ENCODE data around the gene TDRD6. TPM values are rescaled to one million over a fixed set of nuclear protein-coding genes. Genes with fewer than 3 reads are reported as not detected.
A peak's percentile ranks its signal among the peaks of the same experiment; 100 is the strongest.
"Not testable (repeated sequence)": the region's sequence is repeated elsewhere in the genome, so short reads cannot be mapped to it uniquely, and the experiment has no call there.

Gene TDRD6
- total RNA-seq, 4 donors from 2014 or later = 0.20 to 0.48 (median 0.41) TPM; not detected in 1

DNA sequence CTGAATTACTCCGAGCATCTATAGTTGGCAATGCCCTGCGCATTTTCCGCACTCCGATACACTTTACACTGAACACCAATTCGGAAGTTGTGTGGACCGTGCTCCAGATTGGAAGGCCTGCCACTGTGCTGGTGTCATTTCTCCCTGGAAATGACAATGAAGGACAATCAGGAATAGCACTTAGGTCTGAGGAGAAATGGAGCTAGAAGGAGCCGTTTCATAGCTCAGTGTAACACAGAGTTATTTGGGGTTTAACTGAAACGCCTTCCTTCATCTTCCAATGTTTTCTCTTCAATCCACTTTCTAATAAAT, 48.0 kb downstream of the TDRD6 start:
- Histone ChIP-seq H3K4me3 (peak overlapping the region in 3 of 4 donors; percentile 36 to 56 (median 52)), H3K27ac (peak overlapping the region in 1 of 4 donors; percentile 13), H3K9me3 (no peaks in the 10 kb centered on the region), H3K27me3 (peaks cover 38% of the 10 kb centered on the region), H3K4me1 (peaks cover 0 to 16% (median 15%) of the 10 kb centered on the region in 4 donors), H3K36me3 (no peaks in the 10 kb centered on the region)
- in situ Hi-C loops (cut with MboI; ENCODE audit: low pct_ligation_motif_present in 1 of 4, low pct_unique_long_range_greater_than_20kb in 1 of 4, low sequenced_read_pairs in 3 of 4) (no loop called here), intact Hi-C loops (cut with DNase I; ENCODE audit: low total_unique reads) (no loop called here)
- TF ChIP-seq EP300 (IDR thresholded peaks at IDR 0.05; ENCODE audit: low read depth) (no peak), POLR2A (IDR thresholded peaks at IDR 0.05) (no peak), POLR2AphosphoS5 (IDR thresholded peaks at IDR 0.05) (no peak)
- TF ChIP-seq, protein P1, sequence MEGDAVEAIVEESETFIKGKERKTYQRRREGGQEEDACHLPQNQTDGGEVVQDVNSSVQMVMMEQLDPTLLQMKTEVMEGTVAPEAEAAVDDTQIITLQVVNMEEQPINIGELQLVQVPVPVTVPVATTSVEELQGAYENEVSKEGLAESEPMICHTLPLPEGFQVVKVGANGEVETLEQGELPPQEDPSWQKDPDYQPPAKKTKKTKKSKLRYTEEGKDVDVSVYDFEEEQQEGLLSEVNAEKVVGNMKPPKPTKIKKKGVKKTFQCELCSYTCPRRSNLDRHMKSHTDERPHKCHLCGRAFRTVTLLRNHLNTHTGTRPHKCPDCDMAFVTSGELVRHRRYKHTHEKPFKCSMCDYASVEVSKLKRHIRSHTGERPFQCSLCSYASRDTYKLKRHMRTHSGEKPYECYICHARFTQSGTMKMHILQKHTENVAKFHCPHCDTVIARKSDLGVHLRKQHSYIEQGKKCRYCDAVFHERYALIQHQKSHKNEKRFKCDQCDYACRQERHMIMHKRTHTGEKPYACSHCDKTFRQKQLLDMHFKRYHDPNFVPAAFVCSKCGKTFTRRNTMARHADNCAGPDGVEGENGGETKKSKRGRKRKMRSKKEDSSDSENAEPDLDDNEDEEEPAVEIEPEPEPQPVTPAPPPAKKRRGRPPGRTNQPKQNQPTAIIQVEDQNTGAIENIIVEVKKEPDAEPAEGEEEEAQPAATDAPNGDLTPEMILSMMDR (IDR thresholded peaks at IDR 0.05) = no peak
- DNase-seq = no peak
- WGBS, 2 donors (ENCODE audit: low coverage in 1 of 2) = 20 to 28% methylated on average over 5 to 8 of the region's 8 CpGs

DNA sequence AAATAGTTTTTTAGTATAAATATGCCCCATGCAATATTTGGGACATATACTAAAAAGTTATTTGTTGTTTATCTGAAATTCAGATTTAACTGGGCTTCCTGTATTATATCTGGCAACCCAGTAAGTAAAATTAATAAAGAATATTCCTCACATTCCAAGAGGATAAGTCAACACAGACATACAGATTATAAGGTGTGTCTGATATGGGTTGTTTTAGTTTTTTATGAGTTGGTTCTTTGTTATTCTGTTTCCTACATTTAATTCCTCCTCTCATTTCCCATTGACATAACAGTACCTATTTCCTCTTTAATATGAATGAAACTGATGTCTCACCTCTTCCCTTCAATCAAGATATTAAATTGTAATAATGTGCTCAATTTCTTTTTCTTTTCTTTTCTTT, 49.2 kb downstream of the TDRD6 start:
- TF ChIP-seq POLR2AphosphoS5 (IDR thresholded peaks at IDR 0.05) (no peak), EP300 (IDR thresholded peaks at IDR 0.05; ENCODE audit: low read depth) (no peak), POLR2A (IDR thresholded peaks at IDR 0.05) (no peak)
- TF ChIP-seq, protein P1 (IDR thresholded peaks at IDR 0.05) = no peak
- intact Hi-C loops (cut with DNase I; ENCODE audit: low total_unique reads) (no loop called here), in situ Hi-C loops (cut with MboI; ENCODE audit: low pct_ligation_motif_present in 1 of 4, low pct_unique_long_range_greater_than_20kb in 1 of 4, low sequenced_read_pairs in 3 of 4) (no loop called here)
- DNase-seq = no peak
- Histone ChIP-seq H3K4me1 (peaks cover 0 to 16% (median 15%) of the 10 kb centered on the region in 4 donors), H3K27ac (no peak overlapping the region), H3K4me3 (no peak overlapping the region), H3K36me3 (no peaks in the 10 kb centered on the region), H3K27me3 (peaks cover 38% of the 10 kb centered on the region), H3K9me3 (no peaks in the 10 kb centered on the region)

DNA sequence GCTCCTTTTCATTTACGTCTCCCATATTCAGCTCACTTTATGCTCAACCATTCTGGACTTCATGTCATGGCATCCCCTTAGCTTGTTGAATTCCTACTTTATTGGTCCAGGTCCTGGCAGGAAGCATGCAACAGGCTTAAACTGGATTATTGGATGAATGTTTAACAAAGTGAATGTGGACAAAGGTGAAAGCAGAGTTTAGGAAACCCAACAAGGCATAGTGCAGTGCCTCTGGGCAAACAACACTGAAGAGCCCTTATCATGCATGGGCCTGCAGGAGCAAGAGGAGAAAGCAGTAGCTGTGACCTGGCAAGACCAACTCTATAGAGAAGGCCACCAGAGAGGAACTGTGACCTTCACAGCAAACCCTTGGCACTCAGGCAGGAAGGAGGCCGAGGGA, 53.8 kb downstream of the TDRD6 start:
- intact Hi-C loops (cut with DNase I; ENCODE audit: low total_unique reads) = no loop called here
- no peak for DNase-seq
- 96 to 100% methylated on average over 1 to 2 of the region's 2 CpGs for WGBS, 2 donors (ENCODE audit: low coverage in 1 of 2)
- H3K9me3 ChIP-seq = no peaks in the 10 kb centered on the region
- no peak for TF ChIP-seq POLR2AphosphoS5 (IDR thresholded peaks at IDR 0.05)
- TF ChIP-seq, protein P1 (IDR thresholded peaks at IDR 0.05) = no peak
- H3K27me3 ChIP-seq = peaks cover 17% of the 10 kb centered on the region
- no peaks in the 10 kb centered on the region for H3K36me3 ChIP-seq
- no peak overlapping the region for H3K4me3 ChIP-seq
- in situ Hi-C loops (cut with MboI; ENCODE audit: low pct_ligation_motif_present in 1 of 4, low pct_unique_long_range_greater_than_20kb in 1 of 4, low sequenced_read_pairs in 3 of 4) = no loop called here
- no peaks in the 10 kb centered on the region for H3K4me1 ChIP-seq
- H3K27ac ChIP-seq = no peak overlapping the region

DNA sequence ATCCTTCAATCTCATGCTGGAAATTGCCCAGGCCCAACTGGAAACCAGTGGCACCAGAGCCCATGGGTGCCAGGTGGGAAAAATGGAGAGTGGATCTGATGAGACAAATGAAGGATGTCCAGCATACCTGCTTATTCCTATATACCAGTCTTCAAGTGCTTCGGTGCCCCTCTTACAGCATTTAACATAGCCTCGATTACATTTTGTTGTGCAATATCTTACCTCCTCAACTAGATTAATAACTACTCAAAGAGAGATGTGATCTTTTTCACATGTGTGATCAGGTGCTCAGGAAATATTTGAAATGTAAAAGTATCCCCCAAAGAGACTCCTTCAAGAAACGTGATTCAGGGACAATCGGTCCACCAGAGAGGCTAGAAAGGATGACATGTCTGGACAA, 54.2 kb downstream of the TDRD6 start:
- 92% methylated on average over 2 to 4 of the region's 4 CpGs for WGBS, 2 donors (ENCODE audit: low coverage in 1 of 2)
- TF ChIP-seq POLR2A (IDR thresholded peaks at IDR 0.05) (no peak), POLR2AphosphoS5 (IDR thresholded peaks at IDR 0.05) (no peak), EP300 (IDR thresholded peaks at IDR 0.05; ENCODE audit: low read depth) (no peak)
- in situ Hi-C loops (cut with MboI; ENCODE audit: low pct_ligation_motif_present in 1 of 4, low pct_unique_long_range_greater_than_20kb in 1 of 4, low sequenced_read_pairs in 3 of 4) = no loop called here

DNA sequence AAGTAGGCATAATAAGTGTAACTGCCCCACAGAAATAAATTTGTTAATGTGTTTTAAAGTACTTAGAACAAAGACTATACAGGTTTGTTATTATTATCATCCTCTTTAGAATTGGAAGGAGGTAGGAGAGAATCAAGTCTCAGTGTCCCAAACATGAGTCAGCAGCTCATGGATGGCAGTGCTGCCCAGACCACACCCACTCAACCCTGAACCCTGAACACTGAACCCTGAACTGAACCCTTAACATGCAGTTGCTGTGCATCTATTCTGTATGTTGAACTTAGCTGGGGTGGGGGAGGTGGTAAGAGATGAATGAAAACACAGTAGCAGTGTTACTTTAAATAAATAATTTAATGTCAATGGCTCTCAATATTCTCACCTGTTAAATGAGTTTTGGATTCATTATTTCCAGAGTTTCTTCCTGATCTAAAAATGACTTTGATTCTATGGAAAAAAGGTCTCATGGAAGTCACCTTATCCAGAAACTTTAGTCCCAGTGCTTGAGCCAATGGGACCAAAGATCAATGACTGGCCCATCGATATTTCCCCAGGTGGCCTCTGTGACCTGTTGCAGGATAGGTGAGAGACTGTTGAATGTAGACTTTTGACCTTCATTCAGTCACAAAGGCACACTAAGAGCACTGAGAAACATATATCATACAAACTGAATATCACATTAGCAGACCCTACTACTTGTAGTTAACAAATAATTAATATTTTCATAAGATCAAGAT, 55.9 kb downstream of the TDRD6 start:
- Histone ChIP-seq H3K4me1 (no peaks in the 10 kb centered on the region), H3K4me3 (no peak overlapping the region), H3K27me3 (no peaks in the 10 kb centered on the region), H3K36me3 (no peaks in the 10 kb centered on the region), H3K9me3 (no peaks in the 10 kb centered on the region), H3K27ac (no peak overlapping the region)
- TF ChIP-seq EP300 (IDR thresholded peaks at IDR 0.05; ENCODE audit: low read depth) (no peak), POLR2AphosphoS5 (IDR thresholded peaks at IDR 0.05) (no peak), POLR2A (IDR thresholded peaks at IDR 0.05) (no peak)
- TF ChIP-seq, protein P1 (IDR thresholded peaks at IDR 0.05) = no peak
- in situ Hi-C loops (cut with MboI; ENCODE audit: low pct_ligation_motif_present in 1 of 4, low pct_unique_long_range_greater_than_20kb in 1 of 4, low sequenced_read_pairs in 3 of 4) (no loop called here), intact Hi-C loops (cut with DNase I; ENCODE audit: low total_unique reads) (no loop called here)
- no peak for DNase-seq
- WGBS, 2 donors (ENCODE audit: low coverage in 1 of 2) = 83% methylated on average over 1 of the region's 1 CpG; no CpG with 5 or more reads in 1 of the 2 donors

More for the DNA sequence above, 54.2 kb downstream of the TDRD6 start:
- Histone ChIP-seq H3K4me3 (no peak overlapping the region), H3K9me3 (no peaks in the 10 kb centered on the region), H3K36me3 (no peaks in the 10 kb centered on the region), H3K27me3 (peaks cover 12% of the 10 kb centered on the region), H3K4me1 (no peaks in the 10 kb centered on the region), H3K27ac (no peak overlapping the region)
- DNase-seq = no peak
- intact Hi-C loops (cut with DNase I; ENCODE audit: low total_unique reads) = no loop called here

DNA sequence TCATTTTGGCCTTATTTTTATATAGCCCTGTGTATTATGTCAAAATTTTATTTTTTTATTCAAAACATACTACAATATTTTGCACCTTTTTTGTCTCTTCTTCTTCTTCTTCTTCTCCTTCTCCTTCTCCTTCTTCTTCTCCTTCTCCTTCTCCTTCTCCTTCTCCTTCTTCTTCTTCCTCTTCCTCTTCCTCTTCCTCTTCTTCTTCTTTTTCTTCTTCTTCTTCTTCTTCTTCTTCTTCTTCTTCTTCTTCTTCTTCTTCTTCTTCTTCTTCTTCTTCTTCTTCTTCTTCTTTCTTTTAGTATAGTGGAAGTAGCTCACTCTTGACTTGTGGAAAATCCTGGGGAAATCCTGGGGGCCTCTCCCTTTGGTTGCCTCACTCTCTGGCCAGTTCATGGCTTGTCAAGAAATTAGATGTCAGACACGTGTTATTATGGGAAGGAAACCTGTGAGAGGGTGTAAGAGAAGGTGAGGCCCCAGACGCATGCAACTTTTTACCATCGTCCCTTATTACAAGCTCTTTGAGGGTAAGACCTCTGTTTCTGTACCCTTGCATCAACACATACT, 56.6 kb downstream of the TDRD6 start:
- intact Hi-C loops (cut with DNase I; ENCODE audit: low total_unique reads); H3K4me3 ChIP-seq: not testable (repeated sequence)
- 60 to 79% methylated on average over 1 to 3 of the region's 3 CpGs for WGBS, 2 donors (ENCODE audit: low coverage in 1 of 2)

More for the DNA sequence above, 56.6 kb downstream of the TDRD6 start:
- H3K36me3 ChIP-seq; H3K4me1 ChIP-seq; in situ Hi-C loops (cut with MboI; ENCODE audit: low pct_ligation_motif_present in 1 of 4, low pct_unique_long_range_greater_than_20kb in 1 of 4, low sequenced_read_pairs in 3 of 4); H3K9me3 ChIP-seq; H3K27ac ChIP-seq; H3K27me3 ChIP-seq; DNase-seq: not testable (repeated sequence)

All from transverse colon (tissue), 4 donors.